K562 (cell line): ENCODE measurements around the gene ENOSF1. TPM values are rescaled to one million over a fixed set of nuclear protein-coding genes. Genes with fewer than 3 reads are reported as not detected.
A peak's percentile ranks its signal among the peaks of the same experiment; 100 is the strongest.

Source experiments
- CEBPZ ChIP-seq: fragments of 150-350 bp; IDR thresholded peaks from 2 replicates; pipeline ENCODE4 v1.6.1; 2014; ENCODE audit warnings: low read depth, mild to moderate bottlenecking, low read length, borderline replicate concordance
- CREB3 ChIP-seq: fragments of 450-650 bp; conservative IDR thresholded peaks from 2 replicates; pipeline ENCODE4 v1.6.1; 2016; ENCODE audit warnings: missing genetic modification characterization, low read depth, mild to moderate bottlenecking, missing compliant biosample characterization, moderate library complexity
- E2F5 ChIP-seq: sonication (generic); formaldehyde crosslinking; IDR thresholded peaks from 2 replicates; pipeline ENCODE4 v1.8.0; 2022; ENCODE audit warnings: mild to moderate bottlenecking, missing genetic modification reagents
- E4F1 ChIP-seq: fragments of 250-450 bp; sonication (Bioruptor Pico); IDR thresholded peaks from 2 replicates; pipeline ENCODE4 v1.5.0; 2021; ENCODE audit warnings: mild to moderate bottlenecking, borderline replicate concordance
- MBD2 ChIP-seq: sonication (generic); IDR thresholded peaks from 2 replicates; pipeline ENCODE4 v1.6.1; 2016; ENCODE audit warnings: low read depth, borderline replicate concordance
- MLX ChIP-seq, 2 experiments: fragments of 450-650 bp in 1 of 2; sonication (generic) in 1 of 2; formaldehyde crosslinking; conservative IDR thresholded peaks; 2 replicates each; pipeline versions ENCODE4 v1.4.0 to v1.8.1; 2020 to 2022; ENCODE audit warnings: mild to moderate bottlenecking in 1 of 2, missing genetic modification reagents in 1 of 2
- PBX2 ChIP-seq, 2 experiments: IDR thresholded peaks in 1 of 2; conservative IDR thresholded peaks in 1 of 2; 2 replicates each; pipeline ENCODE4 v1.6.1; 2016; ENCODE audit warnings: low read depth in 2 of 2, mild to moderate bottlenecking in 1 of 2, missing compliant biosample characterization in 1 of 2, missing genetic modification characterization in 1 of 2, moderate library complexity in 1 of 2
- POLR2G ChIP-seq: fragments of 200-400 bp; formaldehyde crosslinking; IDR thresholded peaks from 2 replicates; pipeline ENCODE4 v1.6.1; 2017; ENCODE audit warnings: low read depth, mild to moderate bottlenecking, antibody characterized with exemption, low read length, moderate library complexity
- SMAD4 ChIP-seq: fragments of 250-450 bp; sonication (Bioruptor Pico); conservative IDR thresholded peaks from 2 replicates; pipeline ENCODE4 v1.8.0; 2021; ENCODE audit warnings: inconsistent platforms, mild to moderate bottlenecking, moderate library complexity
- TAF1 ChIP-seq: IDR thresholded peaks from 2 replicates; pipeline ENCODE4 v1.6.1; 2011; ENCODE audit warnings: mild to moderate bottlenecking, low read length, moderate library complexity; ENCODE audit not compliant: insufficient read depth, control insufficient read depth, severe bottlenecking; ENCODE audit errors: extremely low read depth
- ZNF165 ChIP-seq: fragments of 250-450 bp; sonication (Bioruptor Pico); IDR thresholded peaks from 2 replicates; pipeline ENCODE4 v1.4.0; 2020; ENCODE audit warnings: borderline replicate concordance
- ZNF512 ChIP-seq: IDR thresholded peaks from 2 replicates; pipeline ENCODE4 v1.6.1; 2016; ENCODE audit warnings: missing genetic modification characterization, missing compliant biosample characterization
- polyA plus RNA-seq, 8 experiments: library from polyadenylated mRNA; depleted of rRNA in 4 of 8; stranded (reverse) in 5 of 8; unstranded in 3 of 8; fragments of >200 nt; fragmentation: Nextera tagmentation in 2 of 8; fragmentation: Illumina TruSeq in 1 of 8; extraction: Ambion mirVana in 2 of 8; extraction: Trizol in 1 of 8; gene quantifications; 2 replicates each; pipeline versions ENCODE4 v1.2.1 to v1.2.3, GENCODE V29; 2011 to 2014; ENCODE audit warnings: inconsistent platforms in 1 of 8, missing spikeins in 1 of 8
- total RNA-seq, 7 experiments: library from RNA; depleted of rRNA in 6 of 7; stranded (reverse); fragments of >200 nt in 6 of 7; fragmentation: Illumina TruSeq in 2 of 7; extraction: Trizol in 2 of 7; gene quantifications; 2 replicates each; pipeline versions ENCODE4 v1.2.1 to v1.2.3, GENCODE V29; 2011 to 2021; ENCODE audit warnings: low replicate concordance in 1 of 7

The ENOSF1 gene
- total and polyA plus RNA-seq, 9 of the 15 experiments (the other 6 are each of a cell fraction or from before 2014, with no cell fraction given), result 15.5 to 66.4 (median 46.5) TPM

- TF ChIP-seq TAF1, result no peak
- TF ChIP-seq CEBPZ, result no peak
- no peak for TF ChIP-seq ZNF165 (CRISPR knock-in tag)
- TF ChIP-seq CREB3, result 0 out of 2 replicates have a peak, but pooled peaks have one; percentile 44
- no peak for TF ChIP-seq E4F1
- no peak for TF ChIP-seq POLR2G
- TF ChIP-seq MBD2, result no peak; the same call in 1 of the 2 replicates
- no peak for TF ChIP-seq PBX2 (CRISPR knock-in tag; IDR thresholded peaks at IDR 0.05; ENCODE audit: low read depth)
- TF ChIP-seq PBX2 (tag; conservative IDR thresholded peaks at IDR 0.05; ENCODE audit: low read depth), result peak; percentile 61
- TF ChIP-seq SMAD4 (CRISPR knock-in tag), result 0 out of 2 replicates have a peak, but pooled peaks have one; percentile 40
- TF ChIP-seq ZNF512 (tag), result no peak
- TF ChIP-seq MLX (CRISPR knock-in tag; conservative IDR thresholded peaks at IDR 0.05), result no peak
- no peak for TF ChIP-seq E2F5 (CRISPR knock-in tag)
These were observed 43.1 kb upstream of the ENOSF1 start (continued) for GRCh38 chr18:755506-755905.
